ENCODE measurements around the gene PDE4C.

The PDE4C gene

DNA sequence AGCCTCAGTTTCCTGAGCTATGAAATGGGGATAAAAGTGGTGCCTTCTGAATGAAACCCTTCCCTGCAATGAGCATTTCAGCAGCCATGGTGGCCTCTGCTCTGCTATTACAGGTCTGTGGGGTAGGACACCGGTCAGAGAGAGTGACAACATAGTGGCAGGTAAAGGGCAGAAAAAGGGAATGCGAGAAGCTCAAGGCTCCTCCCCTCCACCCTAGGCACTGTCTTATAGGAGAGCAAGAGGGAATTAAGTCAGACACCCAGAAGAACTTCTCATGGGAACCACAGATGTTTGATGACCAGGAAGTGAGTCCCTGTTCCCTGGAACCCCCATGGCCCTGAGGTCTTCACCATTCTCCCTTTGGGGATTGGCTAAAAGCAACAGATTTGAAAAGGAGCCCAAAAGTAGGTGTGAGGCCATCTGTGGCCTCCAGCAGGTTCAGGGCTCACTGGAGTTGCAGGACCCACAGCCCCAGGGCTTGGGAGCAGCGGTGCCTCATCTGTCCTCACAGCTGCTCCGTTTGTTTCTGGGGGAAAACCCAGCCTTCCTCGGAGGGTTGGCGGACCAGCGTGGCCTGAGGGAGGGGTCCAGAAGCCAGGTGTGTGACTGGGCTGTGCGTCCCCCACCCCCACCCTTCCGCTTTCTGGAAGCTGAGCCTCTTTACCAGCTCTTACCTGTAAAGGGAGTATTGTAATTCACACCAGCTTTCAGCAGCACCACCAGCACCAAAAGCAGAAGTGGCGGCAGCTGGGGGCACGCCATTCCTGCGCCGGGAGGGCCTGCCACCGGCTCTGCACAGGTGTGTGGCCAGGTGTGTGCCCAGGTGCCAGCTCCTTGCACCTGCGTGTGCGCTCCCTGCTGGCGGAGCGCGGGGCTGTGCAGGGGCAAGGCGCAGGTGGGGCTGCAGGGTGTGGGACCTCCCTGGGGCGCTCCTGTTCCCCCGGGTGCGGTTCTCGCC lies 28.6 kb upstream of the PDE4C start:
- TF ChIP-seq, protein P1, sequence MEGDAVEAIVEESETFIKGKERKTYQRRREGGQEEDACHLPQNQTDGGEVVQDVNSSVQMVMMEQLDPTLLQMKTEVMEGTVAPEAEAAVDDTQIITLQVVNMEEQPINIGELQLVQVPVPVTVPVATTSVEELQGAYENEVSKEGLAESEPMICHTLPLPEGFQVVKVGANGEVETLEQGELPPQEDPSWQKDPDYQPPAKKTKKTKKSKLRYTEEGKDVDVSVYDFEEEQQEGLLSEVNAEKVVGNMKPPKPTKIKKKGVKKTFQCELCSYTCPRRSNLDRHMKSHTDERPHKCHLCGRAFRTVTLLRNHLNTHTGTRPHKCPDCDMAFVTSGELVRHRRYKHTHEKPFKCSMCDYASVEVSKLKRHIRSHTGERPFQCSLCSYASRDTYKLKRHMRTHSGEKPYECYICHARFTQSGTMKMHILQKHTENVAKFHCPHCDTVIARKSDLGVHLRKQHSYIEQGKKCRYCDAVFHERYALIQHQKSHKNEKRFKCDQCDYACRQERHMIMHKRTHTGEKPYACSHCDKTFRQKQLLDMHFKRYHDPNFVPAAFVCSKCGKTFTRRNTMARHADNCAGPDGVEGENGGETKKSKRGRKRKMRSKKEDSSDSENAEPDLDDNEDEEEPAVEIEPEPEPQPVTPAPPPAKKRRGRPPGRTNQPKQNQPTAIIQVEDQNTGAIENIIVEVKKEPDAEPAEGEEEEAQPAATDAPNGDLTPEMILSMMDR (IDR thresholded peaks at IDR 0.05; ENCODE audit: insufficient read depth, missing control alignments) = no peak
- DNase-seq (ENCODE audit: insufficient read length, low spot score) (no peak), FAIRE-seq (no peak)

DNA sequence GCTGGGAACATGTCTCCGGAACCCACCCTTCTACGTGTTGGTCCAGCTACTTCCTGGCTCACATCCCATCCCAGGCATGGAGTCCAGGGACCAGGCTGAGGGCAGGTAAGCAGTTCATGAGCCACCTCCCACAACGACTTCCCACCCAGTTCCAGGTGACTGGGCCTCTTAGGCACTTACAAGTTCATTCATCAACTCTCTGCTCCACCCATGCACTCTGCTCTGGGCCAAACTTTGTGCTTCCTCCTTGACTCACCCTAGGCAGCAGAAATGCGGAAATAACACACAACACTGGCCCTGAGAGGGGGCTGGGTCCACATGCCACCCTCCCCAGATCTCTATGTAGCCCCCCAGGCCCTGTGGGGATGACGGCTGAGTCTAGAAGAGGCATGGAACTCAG lies 27.5 kb upstream of the PDE4C start:
- TF ChIP-seq, protein P1 (IDR thresholded peaks at IDR 0.05; ENCODE audit: insufficient read depth, missing control alignments) = no peak
- no peak for DNase-seq (ENCODE audit: insufficient read length, low spot score)
- FAIRE-seq = no peak

DNA sequence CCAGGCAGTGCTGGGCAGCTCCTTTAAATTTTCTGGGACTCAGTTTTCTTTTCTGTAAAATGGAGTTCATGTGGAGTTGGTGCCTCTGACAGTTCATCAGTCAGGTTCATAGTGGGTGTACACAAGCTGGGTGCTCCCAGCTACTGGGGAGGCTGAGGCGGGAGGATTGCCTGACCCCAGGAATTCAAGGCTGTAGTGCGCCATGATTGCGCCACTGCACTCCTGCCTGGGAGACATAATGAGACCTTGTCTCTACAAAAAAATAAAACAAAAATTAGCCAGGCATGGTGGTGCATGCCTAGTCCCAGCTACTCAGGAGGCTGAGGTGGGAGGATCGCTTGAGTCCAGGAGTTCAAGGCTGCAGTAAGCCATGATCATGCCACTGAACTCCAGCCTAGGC lies 26.9 kb upstream of the PDE4C start:
- TF ChIP-seq, protein P1 (IDR thresholded peaks at IDR 0.05; ENCODE audit: insufficient read depth, missing control alignments) = no peak
- no peak for FAIRE-seq

DNA sequence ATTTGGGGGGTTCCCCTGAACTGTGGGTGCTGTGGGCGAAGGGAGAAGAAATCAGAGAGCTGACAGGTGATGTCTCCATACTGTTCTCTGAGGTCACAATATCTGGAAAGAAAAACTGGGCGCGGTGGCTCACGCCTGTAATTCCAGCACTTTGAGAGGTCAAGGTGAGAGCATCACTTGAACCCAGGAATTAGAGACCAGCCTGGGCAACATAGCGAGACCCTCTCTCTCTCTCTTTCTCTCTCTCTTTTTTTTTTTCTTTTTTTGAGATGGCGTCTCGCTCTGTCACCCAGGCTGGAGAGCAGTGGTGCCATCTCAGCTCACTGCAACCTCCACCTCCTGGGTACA lies 26.1 kb upstream of the PDE4C start:
- DNase-seq (ENCODE audit: insufficient read length, low spot score) (no peak), FAIRE-seq (no peak)
- TF ChIP-seq, protein P1 (IDR thresholded peaks at IDR 0.05; ENCODE audit: insufficient read depth, missing control alignments) = no peak

More for the DNA sequence above, 26.9 kb upstream of the PDE4C start:
- no peak for DNase-seq (ENCODE audit: insufficient read length, low spot score)

DNA sequence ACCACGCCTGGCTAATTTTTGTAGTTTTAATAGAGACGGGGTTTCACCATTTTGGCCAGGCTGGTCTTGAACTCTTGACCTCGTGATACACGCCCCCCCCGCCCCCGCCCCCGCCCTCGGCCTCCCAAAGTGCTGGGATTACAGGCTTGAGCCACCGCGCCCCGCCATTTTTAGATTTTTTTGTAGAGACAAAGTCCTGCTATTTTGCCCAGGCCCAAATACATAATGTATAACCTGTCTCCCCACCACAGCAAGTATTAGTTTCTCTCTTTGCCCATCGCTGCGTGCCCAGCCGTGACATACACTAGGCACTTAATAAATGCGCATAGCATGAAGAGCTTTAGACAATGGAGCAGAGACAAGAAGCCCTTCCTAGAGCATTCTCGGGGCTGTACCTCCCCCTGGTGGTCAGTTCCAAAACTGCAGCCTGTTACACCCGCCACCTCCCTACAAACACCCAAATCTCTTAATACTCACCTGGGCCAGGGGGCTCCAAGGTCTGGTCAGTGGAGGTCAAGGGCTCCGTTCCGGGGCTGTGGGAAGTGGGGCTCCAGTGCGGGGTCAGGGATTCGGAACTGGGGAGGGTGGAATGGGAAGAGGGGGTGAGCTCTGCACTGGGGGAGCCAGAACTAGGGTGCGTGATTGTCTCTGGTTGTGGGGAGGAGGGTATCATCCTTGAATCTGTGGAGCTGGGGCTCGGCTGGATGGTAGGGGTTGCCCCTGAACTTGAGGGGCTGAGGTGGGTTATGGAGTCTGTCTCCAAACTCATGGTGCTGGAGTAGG lies 25.5 kb upstream of the PDE4C start:
- TF ChIP-seq, protein P1 (IDR thresholded peaks at IDR 0.05; ENCODE audit: insufficient read depth, missing control alignments) = peak; percentile 84
- FAIRE-seq (no peak), DNase-seq (ENCODE audit: insufficient read length, low spot score) (peak; percentile 72)

DNA sequence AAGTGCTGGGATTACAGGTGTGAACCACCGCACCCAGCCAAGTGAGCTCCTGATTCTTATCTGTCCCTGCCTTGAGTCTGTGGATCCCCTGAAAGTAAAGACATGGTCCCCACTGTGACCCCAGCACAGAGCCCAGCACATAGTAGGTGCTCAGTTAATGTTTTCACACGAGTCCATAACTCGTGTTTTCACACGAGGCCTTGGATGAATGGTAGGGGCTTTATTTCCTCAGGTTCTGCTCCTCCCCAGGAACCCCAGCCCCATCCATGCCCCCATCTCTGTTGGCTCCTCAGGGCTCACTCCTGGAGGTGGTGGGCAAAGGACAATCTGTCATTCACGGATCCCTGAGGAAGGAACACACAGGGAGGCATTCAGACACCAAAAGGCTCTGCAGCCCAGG lies 23.6 kb upstream of the PDE4C start:
- FAIRE-seq = no peak
- no peak for DNase-seq (ENCODE audit: insufficient read length, low spot score)
- TF ChIP-seq, protein P1 (IDR thresholded peaks at IDR 0.05; ENCODE audit: insufficient read depth, missing control alignments) = no peak

All from D721Med (cell line).